HEK293T (cell line): ENCODE measurements around the gene ANK3.

Experiments
- CTCF ChIA-PET: fragments of 350-600 bp; formaldehyde crosslinking; extraction: SDS; loops from one replicate; lab custom pipeline; 2021; ENCODE audit warnings: antibody characterized with exemption, inconsistent platforms; lab: Yijun Ruan, JAX
- POLR2A ChIA-PET: fragments of 350-600 bp; formaldehyde crosslinking; extraction: SDS; loops from one replicate; lab custom pipeline; 2020; ENCODE audit warnings: antibody characterized with exemption, inconsistent platforms; lab: Yijun Ruan, JAX
- DNase-seq: peaks from one replicate; pipeline ENCODE4 v3.0.0; 2012; ENCODE audit warnings: mixed read lengths; ENCODE audit errors: extremely low spot score
- ARNT ChIP-seq: fragments of 450-650 bp; IDR thresholded peaks from 2 replicates; pipeline ENCODE4 v1.6.1; 2017; ENCODE audit warnings: mild to moderate bottlenecking
- BHLHE40 ChIP-seq: fragments of 450-650 bp; IDR thresholded peaks from 2 replicates; pipeline ENCODE4 v1.6.1; 2016; ENCODE audit warnings: mild to moderate bottlenecking, moderate library complexity, borderline replicate concordance
- CTBP1 ChIP-seq: fragments of 450-650 bp; IDR thresholded peaks from 2 replicates; pipeline ENCODE4 v1.6.1; 2016; ENCODE audit warnings: borderline replicate concordance
- ELF4 ChIP-seq: fragments of 450-650 bp; IDR thresholded peaks from 2 replicates; pipeline ENCODE4 v1.6.1; 2017; ENCODE audit warnings: antibody characterized with exemption
- FOXA1 ChIP-seq: fragments of 450-650 bp; IDR thresholded peaks from 2 replicates; pipeline ENCODE4 v1.6.1; 2016; ENCODE audit warnings: mild to moderate bottlenecking
- FOXK2 ChIP-seq: fragments of 450-650 bp; IDR thresholded peaks from 2 replicates; pipeline ENCODE4 v1.6.1; 2016; ENCODE audit warnings: mild to moderate bottlenecking
- FOXM1 ChIP-seq: fragments of 450-650 bp; IDR thresholded peaks from 2 replicates; pipeline ENCODE4 v1.6.1; 2017; ENCODE audit warnings: mild to moderate bottlenecking, borderline replicate concordance
- HDGF ChIP-seq: fragments of 450-650 bp; IDR thresholded peaks from 2 replicates; pipeline ENCODE4 v1.6.1; 2017; ENCODE audit warnings: antibody characterized with exemption, borderline replicate concordance
- L3MBTL2 ChIP-seq: fragments of 450-650 bp; conservative IDR thresholded peaks from 2 replicates; pipeline ENCODE4 v1.6.1; 2016; ENCODE audit warnings: mild to moderate bottlenecking
- LEF1 ChIP-seq: fragments of 450-650 bp; IDR thresholded peaks from 2 replicates; pipeline ENCODE4 v1.6.1; 2017; ENCODE audit warnings: mild to moderate bottlenecking, borderline replicate concordance
- NFRKB ChIP-seq: fragments of 450-650 bp; IDR thresholded peaks from 2 replicates; pipeline ENCODE4 v1.6.1; 2016; ENCODE audit warnings: mild to moderate bottlenecking, moderate library complexity
- PKNOX1 ChIP-seq: fragments of 450-650 bp; IDR thresholded peaks from 2 replicates; pipeline ENCODE4 v1.6.1; 2016
- SP1 ChIP-seq: fragments of 450-650 bp; IDR thresholded peaks from 2 replicates; pipeline ENCODE4 v1.6.1; 2017
- SUZ12 ChIP-seq: fragments of 450-650 bp; IDR thresholded peaks from 2 replicates; pipeline ENCODE4 v1.6.1; 2016; ENCODE audit warnings: mild to moderate bottlenecking
- TARDBP ChIP-seq: fragments of 450-650 bp; IDR thresholded peaks from 2 replicates; pipeline ENCODE4 v1.6.1; 2016
- ZNF384 ChIP-seq: fragments of 450-650 bp; IDR thresholded peaks from 2 replicates; pipeline ENCODE4 v1.6.1; 2016

The ANK3 gene

GRCh38 chr10:59985639-59986038, 404.0 kb downstream of the ANK3 start:
- ChIA-PET POLR2A (no interaction called here), CTCF (no interaction called here)
- TF ChIP-seq ELF4, result no peak
- no peak for TF ChIP-seq TARDBP
- no peak for TF ChIP-seq FOXA1
- TF ChIP-seq ZNF384, result no peak
- no peak for TF ChIP-seq L3MBTL2
- TF ChIP-seq FOXM1, result no peak
- TF ChIP-seq NFRKB, result no peak
- no peak for TF ChIP-seq BHLHE40
- TF ChIP-seq CTBP1, result no peak
- TF ChIP-seq ARNT, result no peak
- no peak for TF ChIP-seq SP1
- no peak for TF ChIP-seq HDGF
- no peak for TF ChIP-seq PKNOX1
- no peak for TF ChIP-seq SUZ12
- TF ChIP-seq FOXK2, result no peak
- no peak for TF ChIP-seq LEF1
- no peak for DNase-seq

- ChIA-PET CTCF (no interaction called here), POLR2A (no interaction called here)
- TF ChIP-seq PKNOX1 (no peak), LEF1 (no peak), ZNF384 (no peak), FOXM1 (no peak), FOXK2 (no peak), TARDBP (no peak), FOXA1 (no peak), HDGF (no peak), SP1 (no peak), ELF4 (no peak), BHLHE40 (no peak), SUZ12 (no peak), ARNT (no peak), L3MBTL2 (no peak), CTBP1 (no peak), NFRKB (no peak)
- no peak for DNase-seq
Measured at GRCh38 chr10:59984415-59984814, 405.3 kb downstream of the ANK3 start.

GRCh38 chr10:59980356-59980755, 409.3 kb downstream of the ANK3 start:
- ChIA-PET CTCF (no interaction called here), POLR2A (no interaction called here)
- TF ChIP-seq PKNOX1, result no peak
- TF ChIP-seq ARNT, result no peak
- TF ChIP-seq FOXM1, result no peak
- TF ChIP-seq SP1, result no peak
- no peak for TF ChIP-seq CTBP1
- TF ChIP-seq NFRKB, result no peak
- TF ChIP-seq SUZ12, result no peak
- no peak for TF ChIP-seq LEF1
- TF ChIP-seq FOXA1, result no peak
- no peak for TF ChIP-seq FOXK2
- TF ChIP-seq ZNF384, result no peak
- no peak for TF ChIP-seq ELF4
- DNase-seq, result no peak

- POLR2A ChIA-PET, result no interaction called here
- CTCF ChIA-PET, result no interaction called here
- TF ChIP-seq SP1, result no peak
- no peak for TF ChIP-seq CTBP1
- no peak for TF ChIP-seq SUZ12
- no peak for TF ChIP-seq HDGF
- TF ChIP-seq L3MBTL2, result no peak
- TF ChIP-seq ELF4, result no peak
- TF ChIP-seq NFRKB, result no peak
- TF ChIP-seq TARDBP, result no peak
- TF ChIP-seq FOXA1, result no peak
- TF ChIP-seq FOXM1, result no peak
- TF ChIP-seq FOXK2, result no peak
- no peak for TF ChIP-seq PKNOX1
- no peak for TF ChIP-seq ARNT
- no peak for TF ChIP-seq ZNF384
- TF ChIP-seq LEF1, result no peak
- no peak for TF ChIP-seq BHLHE40
- DNase-seq, result no peak
Measured at GRCh38 chr10:59977486-59977885, 412.2 kb downstream of the ANK3 start.

GRCh38 chr10:59976909-59977308, 412.8 kb downstream of the ANK3 start:
- CTCF ChIA-PET, result no interaction called here
- DNase-seq, result no peak
- TF ChIP-seq TARDBP (no peak), L3MBTL2 (no peak), SUZ12 (no peak), PKNOX1 (no peak), FOXA1 (no peak), BHLHE40 (no peak), FOXM1 (no peak), FOXK2 (no peak), HDGF (no peak), NFRKB (no peak), ZNF384 (no peak), CTBP1 (no peak), LEF1 (no peak), ELF4 (no peak), SP1 (no peak), ARNT (no peak)
- POLR2A ChIA-PET, result no interaction called here
